Measurements from ENCODE around the gene MATCAP1.

The MATCAP1 gene

GRCh38 chr16:67170949-67171649 lies 12.7 kb downstream of the MATCAP1 start:
- DNase-seq: no peak

- peak in 1 of 2 experiments; percentile 28 for DNase-seq
These were observed 13.4 kb downstream of the MATCAP1 start, which contains the start of gene NOL3 for GRCh38 chr16:67170168-67170948. Gene NOL3 (plus strand): TSS chr16:67170538.

GRCh38 chr16:67169642-67170167 lies 14.1 kb downstream of the MATCAP1 start:
- no peak for DNase-seq

- no peak for DNase-seq
These were observed 14.7 kb downstream of the MATCAP1 start for GRCh38 chr16:67169011-67169451.

- no peak for DNase-seq
These were observed 16.2 kb downstream of the MATCAP1 start for GRCh38 chr16:67167588-67167987.

- DNase-seq: no peak
These were observed 17.1 kb downstream of the MATCAP1 start for GRCh38 chr16:67166598-67167168.

- DNase-seq: no peak
These were observed 17.6 kb downstream of the MATCAP1 start for GRCh38 chr16:67166110-67166547.

GRCh38 chr16:67165121-67166078 lies 18.4 kb downstream of the MATCAP1 start:
- no peak for DNase-seq

GRCh38 chr16:67164599-67165061 lies 19.1 kb downstream of the MATCAP1 start, which contains the start of gene HSF4:
Gene HSF4 (plus strand): TSS chr16:67164745. CDS start chr16:67164812, 67 bp downstream.
- DNase-seq: no peak

GRCh38 chr16:67163999-67164558 lies 19.7 kb downstream of the MATCAP1 start:
- no peak for DNase-seq

GRCh38 chr16:67163164-67163998 lies 20.4 kb downstream of the MATCAP1 start:
- no peak for DNase-seq

GRCh38 chr16:67162506-67163163 lies 21.1 kb downstream of the MATCAP1 start:
- no peak for DNase-seq

GRCh38 chr16:67161595-67162058 lies 22.1 kb downstream of the MATCAP1 start:
- no peak for DNase-seq

GRCh38 chr16:67158637-67159600 lies 24.8 kb downstream of the MATCAP1 start:
- peak in 1 of 2 experiments; percentile 16 for DNase-seq

- DNase-seq: no peak
These were observed 25.7 kb downstream of the MATCAP1 start for GRCh38 chr16:67157892-67158635.

GRCh38 chr16:67157106-67157748 lies 26.5 kb downstream of the MATCAP1 start:
- DNase-seq: no peak

- DNase-seq: no peak
These were observed 27.5 kb downstream of the MATCAP1 start for GRCh38 chr16:67156143-67156844.
